Fibroblast of the conjunctiva (primary cell): ENCODE results near the gene RAB44.
"Not testable (repeated sequence)": the region's sequence is repeated elsewhere in the genome, so short reads cannot be mapped to it uniquely, and the experiment has no call there.

ENCODE experiments used
- DNase-seq: peaks from one replicate; pipeline ENCODE4 v3.0.0-alpha.2; 2010; ENCODE audit warnings: low read depth

Gene RAB44

GRCh38 chr6:36697481-36697903, at the start of gene RAB44:
RAB44 (plus strand) TSS chr6:36697826; CDS start chr6:36704236, 6,410 bp downstream.
- no peak for DNase-seq

DNA sequence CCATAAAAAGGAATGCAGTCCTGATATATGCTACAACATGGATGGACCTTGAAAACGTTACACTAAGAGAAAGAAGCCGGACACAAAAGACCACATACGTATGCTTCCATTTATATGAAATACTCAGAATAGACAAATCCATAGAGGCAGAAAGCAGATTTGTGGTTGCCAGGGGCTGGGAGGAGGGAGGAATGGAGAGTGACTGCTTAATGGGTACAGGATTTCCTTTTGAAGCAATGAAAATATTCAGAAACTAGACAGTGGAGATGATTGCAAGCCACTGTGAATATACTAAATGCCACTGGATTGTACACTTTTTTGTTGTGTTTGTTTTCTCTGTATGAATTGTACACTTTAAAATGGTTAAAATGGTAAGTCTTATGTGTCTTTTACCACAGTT, 48.5 kb upstream of the RAB44 start:
- no peak for DNase-seq

- no peak for DNase-seq
Measured at GRCh38 chr6:36649701-36650484, 47.7 kb upstream of the RAB44 start.

DNA sequence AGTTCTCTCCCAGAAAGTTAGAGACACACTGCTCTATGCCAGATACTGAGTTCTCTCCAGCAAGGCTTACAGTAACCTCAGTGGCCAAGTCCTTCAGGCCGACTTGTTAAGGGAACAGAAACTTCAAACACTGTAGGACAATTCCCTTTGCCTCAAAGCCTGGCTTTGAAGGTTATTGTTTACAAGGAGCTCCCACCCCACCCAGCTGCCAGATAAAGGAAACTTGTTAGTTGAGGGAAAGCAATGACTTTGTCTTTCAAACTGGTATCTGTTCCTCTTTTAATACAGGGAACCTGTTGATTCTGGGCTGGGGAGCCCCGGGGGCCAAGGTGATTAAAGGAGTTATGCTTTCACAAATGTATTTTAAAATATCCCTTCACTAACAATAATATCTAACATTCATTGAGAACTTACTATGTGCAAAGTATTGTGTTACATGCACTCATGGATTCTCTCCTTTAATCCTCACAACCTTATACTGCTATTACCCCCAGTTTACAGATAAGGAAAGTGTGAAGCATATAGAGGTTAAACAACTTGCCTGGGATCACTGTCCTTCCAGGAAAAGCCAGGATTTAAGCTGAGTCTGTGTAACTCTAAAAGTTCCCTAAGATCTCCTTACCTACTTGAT, 46.7 kb upstream of the RAB44 start:
- no peak for DNase-seq

GRCh38 chr6:36651659-36652379, 45.8 kb upstream of the RAB44 start:
- DNase-seq = no peak

DNA sequence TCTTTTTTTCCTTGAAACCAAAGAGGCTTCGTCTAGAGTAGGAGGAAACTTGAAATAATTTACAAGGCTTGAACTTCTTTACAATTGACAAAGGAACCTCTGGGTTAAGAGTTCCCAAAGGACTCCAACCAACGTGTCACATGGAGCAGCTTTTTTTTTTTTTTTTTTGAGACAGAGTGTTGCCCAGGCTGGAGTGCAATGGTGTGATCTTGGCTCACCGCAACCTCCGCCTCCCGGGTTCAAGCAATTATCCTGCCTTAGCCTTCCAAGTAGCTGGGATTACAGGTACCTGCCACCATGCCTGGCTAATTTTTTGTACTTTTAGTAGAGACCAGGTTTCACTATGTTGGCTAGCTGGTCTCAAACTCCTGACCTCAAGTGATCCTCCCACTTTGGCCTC, 43.2 kb upstream of the RAB44 start:
- DNase-seq = not testable (repeated sequence)

DNA sequence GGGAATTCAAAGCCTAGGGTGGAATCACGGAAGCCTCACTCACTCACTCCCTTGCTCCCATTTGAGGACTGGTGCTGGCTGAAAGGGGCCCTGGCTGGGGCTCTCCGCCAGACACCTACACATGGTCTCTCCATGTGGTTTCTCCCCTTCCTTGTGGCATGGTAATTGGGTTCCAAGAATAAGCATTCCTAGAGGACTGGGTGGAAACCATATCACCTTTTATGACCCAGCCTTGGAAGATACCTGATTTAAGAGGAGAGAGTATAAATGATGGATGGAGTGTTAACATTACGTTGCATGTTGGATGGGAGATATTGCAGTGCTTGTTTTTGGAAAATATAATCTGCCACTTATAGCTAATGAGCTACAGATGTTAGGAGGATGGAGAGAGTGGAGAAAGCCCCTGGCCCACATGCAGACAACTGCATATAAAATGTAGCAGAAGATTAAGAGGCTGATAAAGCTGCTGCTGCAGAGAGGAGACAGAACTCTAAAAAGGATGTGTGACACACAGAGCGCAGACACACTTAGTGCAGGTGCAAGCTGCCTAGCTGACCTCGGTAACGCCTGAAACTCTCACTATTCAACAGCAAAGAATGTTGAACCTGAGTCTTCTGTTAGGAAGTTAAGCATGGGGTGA, 42.4 kb upstream of the RAB44 start:
- no peak for DNase-seq

GRCh38 chr6:36656441-36656840, 41.2 kb upstream of the RAB44 start:
- no peak for DNase-seq

GRCh38 chr6:36657271-36657670, 40.4 kb upstream of the RAB44 start:
- no peak for DNase-seq

DNA sequence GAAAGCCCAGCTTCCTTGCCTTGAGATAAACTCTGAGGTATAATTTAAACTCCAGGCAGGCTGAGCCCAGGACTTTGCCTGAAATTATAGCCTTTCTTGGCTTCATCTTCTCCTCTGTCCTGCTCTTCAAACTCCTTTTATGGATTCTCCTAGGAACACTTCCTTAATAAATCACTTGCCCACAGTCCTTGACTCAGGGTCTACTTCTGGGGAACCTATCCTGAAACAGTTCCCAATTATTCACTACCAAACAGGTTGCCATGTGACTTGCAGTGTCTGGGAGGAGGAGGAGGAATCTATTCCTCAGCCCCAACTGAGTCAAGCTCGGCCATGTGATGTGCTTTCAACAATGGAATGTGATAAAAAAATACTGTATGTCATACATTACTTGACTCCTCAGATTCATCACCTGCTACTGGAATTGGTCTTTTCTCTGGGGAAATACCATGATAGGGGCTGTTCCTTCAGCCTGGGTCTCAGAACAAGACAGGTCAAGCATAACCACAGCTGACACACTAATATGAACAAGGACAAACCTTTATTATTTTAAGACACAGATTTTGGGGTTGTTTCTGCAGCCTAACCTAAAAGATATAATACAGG, 39.6 kb upstream of the RAB44 start:
- DNase-seq = no peak

- DNase-seq = peak; percentile 92
Measured at GRCh38 chr6:36659271-36659670, 38.4 kb upstream of the RAB44 start.

- DNase-seq = no peak
Measured at GRCh38 chr6:36660771-36661471, 36.7 kb upstream of the RAB44 start.

DNA sequence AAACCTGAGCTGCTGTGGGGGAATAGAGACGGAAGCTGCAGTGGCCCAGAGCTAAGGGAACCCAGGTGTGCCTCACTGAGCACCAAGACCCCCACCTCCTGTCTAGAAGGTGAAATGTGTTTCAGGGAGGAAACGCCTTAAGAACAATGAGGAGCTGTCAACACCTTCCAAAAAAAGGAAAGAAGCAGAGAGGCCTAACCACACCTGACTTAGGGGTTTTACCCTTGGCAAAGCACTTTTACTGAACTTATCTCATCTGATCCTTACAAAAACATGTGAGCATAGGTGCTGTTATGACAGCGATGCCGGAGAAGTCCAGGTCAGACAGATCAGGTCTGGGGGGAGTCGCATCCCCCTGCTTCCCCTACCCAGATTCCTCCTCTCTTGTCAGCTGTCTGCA, 35.2 kb upstream of the RAB44 start:
- no peak for DNase-seq

DNA sequence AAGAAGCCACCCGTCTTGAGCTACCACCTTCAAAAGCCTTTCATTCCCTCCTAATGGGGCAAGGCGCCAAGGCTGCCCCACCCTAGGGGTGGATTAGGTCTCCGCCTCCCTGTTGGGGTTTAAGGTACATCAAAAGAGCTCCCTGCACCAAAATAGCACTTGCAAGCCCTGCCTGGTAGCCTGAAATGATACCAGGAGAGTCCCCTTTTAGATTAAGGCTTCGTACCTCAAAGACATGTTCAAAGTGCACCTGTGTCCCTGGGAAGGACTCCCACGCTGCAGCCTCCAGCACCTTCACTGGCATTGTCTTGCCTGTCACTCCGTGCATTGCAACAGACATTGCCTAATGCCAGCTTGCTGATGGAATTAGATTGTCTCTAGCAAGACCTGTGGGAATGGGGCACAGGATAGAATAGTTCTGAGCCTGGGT, 34.8 kb upstream of the RAB44 start:
- DNase-seq = no peak

DNA sequence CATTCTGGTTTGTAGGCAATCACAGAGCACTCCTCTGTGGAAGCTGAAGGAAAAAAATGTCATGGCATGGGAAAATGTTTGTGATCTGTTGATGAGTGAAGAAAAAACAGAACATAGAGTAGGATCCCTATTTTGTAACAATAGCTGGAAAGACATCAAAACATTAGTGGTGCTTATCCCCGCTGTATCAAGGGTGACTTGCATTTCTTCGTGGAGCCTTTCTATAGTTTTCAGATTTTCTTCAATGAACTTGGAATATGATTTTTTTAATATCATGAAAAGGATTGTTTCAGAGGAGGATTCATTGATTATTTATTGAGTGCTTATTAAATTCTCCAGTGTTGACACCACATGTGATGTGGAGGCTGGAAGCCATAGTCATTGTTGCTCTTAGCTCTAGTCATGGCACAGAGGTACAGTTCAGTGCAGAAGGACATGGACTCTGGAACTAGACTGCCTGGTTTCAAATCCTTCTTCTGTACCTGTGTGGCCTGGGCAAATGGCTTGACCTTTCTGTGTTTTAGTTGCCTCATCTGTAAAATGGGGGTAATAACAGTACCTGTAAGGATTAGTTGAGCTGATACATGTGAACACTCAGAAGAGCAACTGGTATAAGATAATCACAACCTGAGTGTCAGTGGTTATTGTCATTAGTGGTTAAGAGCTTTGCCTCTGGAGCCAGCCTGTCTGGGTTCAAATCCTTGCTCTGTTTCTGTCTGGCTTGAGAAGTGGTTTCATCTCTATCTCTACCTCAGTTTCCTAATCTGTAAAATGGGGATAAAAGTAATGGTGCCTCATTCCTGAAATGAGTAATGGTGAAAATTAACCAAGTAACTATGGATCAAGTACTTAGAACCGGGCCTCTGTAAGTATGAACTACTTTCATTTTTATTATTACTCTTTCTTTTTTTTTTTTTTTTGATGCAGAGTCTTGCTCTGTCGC, 33.9 kb upstream of the RAB44 start:
- no peak for DNase-seq

DNA sequence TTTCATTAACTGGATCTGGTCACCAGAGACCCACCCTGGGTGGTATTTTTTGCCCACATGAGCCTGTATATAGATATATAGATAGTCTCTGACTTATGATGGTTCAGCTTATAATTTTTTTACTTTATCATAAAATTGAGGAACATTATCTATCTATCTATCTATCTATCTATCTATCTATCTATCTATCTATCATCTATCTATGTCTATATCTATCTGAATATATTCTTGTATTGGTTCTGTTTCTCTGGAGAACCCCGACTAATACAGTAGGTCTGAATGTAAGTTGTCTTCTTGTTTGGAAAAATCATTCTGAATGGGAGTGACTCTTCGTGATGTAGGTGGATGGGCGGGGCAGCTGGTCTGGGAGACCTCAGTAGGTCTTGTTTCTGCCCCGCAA, 32.4 kb upstream of the RAB44 start:
- no peak for DNase-seq

DNA sequence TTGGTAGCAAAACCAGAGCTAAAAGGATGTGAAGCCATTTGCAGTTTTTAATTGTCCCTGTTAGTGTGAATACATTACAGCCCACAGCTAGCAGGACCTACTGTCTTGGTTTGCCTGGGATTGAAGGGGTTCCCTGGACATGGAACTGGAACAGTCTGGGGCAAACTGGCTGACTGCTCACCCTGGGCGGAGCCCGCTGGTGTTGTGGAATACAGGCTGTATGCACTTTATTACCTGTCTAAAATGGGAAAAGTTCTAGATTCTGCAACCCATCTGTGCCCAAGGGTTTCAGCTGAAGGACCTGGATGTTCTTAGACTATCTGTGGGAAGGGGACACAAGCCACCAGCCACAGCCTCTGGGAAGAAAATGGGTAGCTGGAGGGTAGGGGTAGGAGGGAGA, 31.3 kb upstream of the RAB44 start:
- no peak for DNase-seq

GRCh38 chr6:36666826-36667591, 30.6 kb upstream of the RAB44 start:
- DNase-seq = peak; percentile 94

GRCh38 chr6:36668591-36668990, 29.0 kb upstream of the RAB44 start:
- no peak for DNase-seq

- DNase-seq = no peak
Measured at GRCh38 chr6:36669002-36669401, 28.6 kb upstream of the RAB44 start.
